T-helper 2 cell treated with Interferon-gamma antibody and Interleukin-4, amounts not matched to agents 5 μg/mL and 100 μg/mL, for 36 hours (primary cell): Measurements from ENCODE around the gene SLC7A6.

Experiments used
- DNase-seq: peaks from one replicate; pipeline ENCODE4 v3.0.0; 2021; ENCODE audit warnings: low spot score
- H3K27ac Mint-ChIP-seq: one replicate; pipeline ENCODE4 v1.8.0; 2021; ENCODE audit warnings: mild to moderate bottlenecking, mixed read lengths
- H3K27me3 Mint-ChIP-seq: one replicate; pipeline ENCODE4 v1.8.0; 2021; ENCODE audit warnings: low read depth, mixed read lengths
- H3K36me3 Mint-ChIP-seq: one replicate; pipeline ENCODE4 v1.8.0; 2021; ENCODE audit warnings: low read depth, mixed read lengths
- H3K4me1 Mint-ChIP-seq: one replicate; pipeline ENCODE4 v1.8.0; 2021; ENCODE audit warnings: low read depth, mixed read lengths
- H3K4me3 Mint-ChIP-seq: one replicate; pipeline ENCODE4 v1.8.0; 2022; ENCODE audit warnings: mild to moderate bottlenecking, moderate library complexity, mixed read lengths
- H3K9me3 Mint-ChIP-seq: one replicate; pipeline ENCODE4 v1.8.0; 2021; ENCODE audit warnings: mixed read lengths

SLC7A6 gene

DNA sequence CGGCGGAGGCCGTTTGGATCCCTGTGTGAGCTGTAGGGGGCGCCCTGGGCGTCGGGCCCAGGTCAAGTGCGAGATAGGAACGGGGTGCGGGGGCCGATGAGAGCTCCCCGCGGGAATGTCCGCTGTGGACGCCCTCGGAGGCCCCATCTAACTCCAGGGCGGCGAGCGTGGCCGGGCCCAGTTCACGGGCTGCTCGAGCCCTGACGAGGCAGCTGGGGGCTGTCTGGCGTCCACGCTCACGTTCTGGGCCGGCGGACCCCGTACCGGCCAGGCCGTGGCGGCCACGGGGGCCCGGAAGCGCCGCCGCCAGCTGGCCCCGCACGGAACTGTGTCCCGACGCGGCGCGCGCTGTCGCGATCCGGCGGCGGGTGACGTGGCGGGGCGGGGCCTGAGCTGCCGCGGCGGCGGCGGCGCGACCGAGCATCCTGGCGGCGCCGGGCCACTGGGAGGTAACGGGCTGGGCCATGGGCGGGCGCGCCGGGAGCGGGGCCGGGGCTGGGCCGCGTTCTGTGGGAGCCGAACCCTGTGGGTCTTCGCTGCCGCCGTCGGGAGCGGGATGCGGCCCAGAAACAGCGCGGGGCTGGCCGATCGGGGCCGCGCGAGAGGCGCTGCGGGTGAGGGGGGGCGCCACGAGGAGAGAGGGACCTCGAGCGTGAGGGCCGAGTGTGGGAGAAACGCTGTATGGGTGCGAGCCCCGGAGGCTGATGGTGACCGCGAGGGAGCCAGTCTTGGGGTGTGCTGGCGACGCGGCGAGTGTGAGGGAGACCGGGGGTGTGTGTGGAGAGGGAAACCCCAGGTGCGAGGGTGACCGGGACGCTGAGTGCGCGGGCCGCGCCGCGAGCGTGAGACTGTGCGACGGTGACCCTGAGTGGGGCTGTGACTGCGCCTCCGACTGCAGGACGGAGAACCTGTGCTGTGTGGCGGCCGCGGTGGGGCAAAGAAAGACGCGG is at the start of gene SLC7A6:
TSS of gene SLC7A6 (plus strand) at position 399 of the 950 bp plus-strand sequence. CDS start 10,201 bp downstream, outside the sequence.
- Mint-ChIP-seq H3K36me3 (peaks cover 17% of the 10 kb centered on the region), H3K4me1 (peaks cover 44% of the 10 kb centered on the region), H3K27ac (peak within 1 kb of the TSS; percentile 97), H3K4me3 (peak within 1 kb of the TSS; percentile 93), H3K27me3 (no peaks in the 10 kb centered on the region), H3K9me3 (no peaks in the 10 kb centered on the region)
- peak; percentile 88 for DNase-seq

DNA sequence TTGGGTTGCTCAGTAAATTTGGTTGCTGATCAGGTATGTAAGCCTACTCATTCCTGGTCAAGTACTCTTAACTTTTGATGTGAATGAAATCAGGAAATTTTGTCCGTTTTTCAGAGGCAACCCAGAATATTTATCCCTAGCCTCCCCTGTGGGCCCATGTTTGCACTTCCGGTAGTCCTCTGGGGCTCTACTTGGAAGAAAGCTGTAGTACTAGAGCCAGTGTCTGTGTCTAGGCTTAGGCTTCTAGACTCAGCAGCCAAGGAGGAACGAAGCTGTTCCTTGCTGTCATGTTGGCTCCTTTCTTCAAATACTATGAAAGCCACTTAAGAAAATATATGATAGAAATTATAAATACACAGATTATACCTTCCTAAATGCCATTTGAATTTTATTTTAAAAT is 49.6 kb upstream of the SLC7A6 start:
- H3K27ac Mint-ChIP-seq: no peak overlapping the region
- H3K4me3 Mint-ChIP-seq: no peak overlapping the region
- H3K36me3 Mint-ChIP-seq: peaks cover 43% of the 10 kb centered on the region
- H3K4me1 Mint-ChIP-seq: peaks cover 24% of the 10 kb centered on the region
- H3K9me3 Mint-ChIP-seq: no peaks in the 10 kb centered on the region
- no peaks in the 10 kb centered on the region for H3K27me3 Mint-ChIP-seq
- no peak for DNase-seq

DNA sequence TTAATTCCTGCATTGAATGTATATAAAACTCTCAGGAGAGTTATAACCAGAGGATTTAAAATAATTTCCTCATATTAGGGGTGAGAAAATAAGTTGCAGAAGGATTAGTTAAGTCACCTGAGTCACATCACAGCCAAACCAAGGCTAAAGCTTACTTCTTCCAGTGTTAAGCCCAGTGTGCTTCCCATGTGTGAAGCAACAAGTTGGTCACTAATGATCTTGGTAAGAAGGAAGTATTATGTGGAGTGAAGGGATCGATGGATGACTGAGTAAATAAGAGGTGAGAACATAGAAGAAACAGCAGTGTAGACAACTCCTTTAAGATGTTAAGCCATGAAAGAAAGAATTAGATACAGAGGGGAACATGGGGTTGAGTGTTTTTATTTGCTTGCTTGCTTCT is 49.0 kb upstream of the SLC7A6 start:
- Mint-ChIP-seq H3K4me3 (no peak overlapping the region), H3K27me3 (no peaks in the 10 kb centered on the region), H3K27ac (peak overlapping the region; percentile 47), H3K36me3 (peaks cover 47% of the 10 kb centered on the region), H3K9me3 (no peaks in the 10 kb centered on the region), H3K4me1 (peaks cover 23% of the 10 kb centered on the region)
- DNase-seq: no peak

DNA sequence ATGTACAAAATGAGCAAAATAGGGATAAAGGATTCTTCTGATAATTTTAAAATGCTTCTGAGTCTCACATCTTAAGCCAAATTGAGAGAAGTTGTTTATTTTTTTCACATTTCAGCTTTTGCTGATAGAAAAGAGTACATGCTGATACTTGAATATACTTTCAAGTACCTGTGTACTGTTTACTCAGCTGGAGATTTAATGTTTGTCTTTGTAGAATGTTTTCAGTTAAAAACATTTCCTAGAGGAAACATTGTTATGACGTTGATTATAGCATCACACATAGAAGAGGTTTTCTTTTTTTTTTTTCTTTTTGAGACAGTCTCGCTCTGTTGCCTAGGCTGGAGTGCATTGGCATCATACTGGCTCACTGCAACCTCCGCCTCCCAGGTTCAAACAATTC is 48.1 kb upstream of the SLC7A6 start:
- peaks cover 43% of the 10 kb centered on the region for H3K36me3 Mint-ChIP-seq
- no peaks in the 10 kb centered on the region for H3K9me3 Mint-ChIP-seq
- H3K27ac Mint-ChIP-seq: no peak overlapping the region
- no peak for DNase-seq
- H3K27me3 Mint-ChIP-seq: no peaks in the 10 kb centered on the region
- H3K4me3 Mint-ChIP-seq: no peak overlapping the region
- peaks cover 15% of the 10 kb centered on the region for H3K4me1 Mint-ChIP-seq

DNA sequence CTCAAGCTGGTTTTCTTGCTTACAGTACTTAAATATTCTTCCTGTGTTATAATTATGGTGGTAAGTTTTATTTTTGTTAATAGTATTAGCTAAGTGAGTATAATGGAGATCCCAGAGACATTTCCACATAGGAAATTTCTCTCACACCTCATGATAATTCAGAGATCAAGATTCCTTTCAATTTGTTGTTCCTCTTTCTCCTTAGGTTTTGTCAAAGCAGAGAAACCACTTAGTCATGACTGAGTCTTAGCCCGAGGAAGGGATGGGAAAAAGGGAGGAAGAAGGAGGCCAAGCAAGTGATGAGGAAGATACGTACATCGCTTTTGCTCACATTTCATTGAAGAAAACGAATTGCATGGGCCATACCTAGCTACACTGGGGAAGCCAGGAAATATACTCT is 46.8 kb upstream of the SLC7A6 start:
- no peak for DNase-seq
- Mint-ChIP-seq H3K4me1 (peaks cover 5% of the 10 kb centered on the region), H3K27me3 (no peaks in the 10 kb centered on the region), H3K36me3 (peaks cover 44% of the 10 kb centered on the region), H3K4me3 (no peak overlapping the region), H3K27ac (no peak overlapping the region), H3K9me3 (no peaks in the 10 kb centered on the region)

DNA sequence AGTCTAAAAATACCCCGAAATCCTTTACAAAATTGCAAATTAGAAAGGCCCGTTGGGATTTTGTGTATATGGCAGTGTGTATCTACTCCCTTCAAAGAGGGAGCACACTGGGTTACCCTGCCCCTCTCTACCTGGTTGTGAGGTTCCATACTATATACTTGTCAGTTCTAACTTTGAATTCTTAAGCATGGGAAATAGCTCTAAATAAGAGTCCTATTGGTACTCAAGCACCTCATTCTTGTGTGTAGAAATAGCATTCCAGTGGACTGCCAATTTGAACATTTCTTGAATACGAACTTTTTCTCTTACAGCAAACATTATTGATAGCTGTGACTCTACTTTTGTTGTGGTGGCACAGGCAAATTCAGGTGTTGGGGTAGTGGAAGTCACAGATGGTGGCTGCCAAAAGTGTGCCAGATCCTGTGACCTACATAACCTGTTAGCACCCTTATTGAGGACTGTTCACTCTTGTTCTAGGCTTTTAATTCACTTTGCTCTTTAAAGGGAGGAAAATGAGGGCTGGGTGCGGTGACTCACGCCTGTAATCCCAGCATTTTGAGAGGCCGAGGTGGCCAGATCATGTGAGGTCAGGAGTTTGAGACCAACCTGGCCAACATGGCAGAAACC is 44.5 kb upstream of the SLC7A6 start:
- H3K4me3 Mint-ChIP-seq: no peak overlapping the region
- DNase-seq: no peak
- no peak overlapping the region for H3K27ac Mint-ChIP-seq

DNA sequence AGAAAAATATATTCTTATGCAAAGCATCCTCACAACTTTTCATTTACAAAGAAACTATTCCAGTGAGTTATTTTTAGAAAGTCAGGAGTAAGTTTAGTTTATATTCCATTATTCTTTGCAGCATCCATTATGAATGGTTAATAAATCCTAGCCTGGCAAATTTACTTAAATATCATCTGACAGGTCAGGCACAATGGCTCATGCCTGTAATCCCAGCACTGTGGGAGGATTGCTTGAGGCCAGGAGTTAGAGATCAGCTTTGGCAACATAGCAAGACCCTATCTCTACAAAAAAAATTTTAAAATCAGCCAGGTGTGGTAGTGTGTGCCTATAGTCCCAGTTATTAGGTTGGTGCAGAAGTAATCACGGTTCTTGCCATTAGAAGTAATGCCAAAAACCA is 41.3 kb upstream of the SLC7A6 start:
- Mint-ChIP-seq H3K27ac (no peak overlapping the region), H3K27me3 (no peaks in the 10 kb centered on the region), H3K4me1 (peaks cover 27% of the 10 kb centered on the region), H3K4me3 (no peak overlapping the region), H3K9me3 (no peaks in the 10 kb centered on the region), H3K36me3 (peaks cover 45% of the 10 kb centered on the region)
- no peak for DNase-seq

More for the DNA sequence above, 44.5 kb upstream of the SLC7A6 start:
- Mint-ChIP-seq H3K36me3 (peaks cover 44% of the 10 kb centered on the region), H3K27me3 (no peaks in the 10 kb centered on the region), H3K9me3 (no peaks in the 10 kb centered on the region), H3K4me1 (peaks cover 4% of the 10 kb centered on the region)

DNA sequence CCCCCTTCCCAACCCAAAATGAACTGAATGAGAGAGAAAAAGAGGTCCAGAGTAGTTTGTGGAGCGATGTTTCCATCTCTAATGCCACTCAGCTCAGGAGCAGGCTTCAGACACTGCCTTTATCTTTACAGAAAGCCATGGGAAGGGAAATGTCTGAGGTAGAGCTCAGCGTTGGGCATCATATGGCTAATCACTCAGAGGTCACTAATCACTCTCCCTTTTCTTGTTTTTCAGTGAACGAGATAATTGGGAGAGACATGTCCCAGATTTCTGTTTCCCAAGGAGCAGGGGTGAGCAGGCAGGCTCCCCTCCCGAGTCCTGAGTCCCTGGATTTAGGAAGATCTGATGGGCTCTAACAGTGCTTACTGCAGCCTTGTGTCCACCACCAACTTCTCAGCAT is 38.2 kb upstream of the SLC7A6 start:
- no peaks in the 10 kb centered on the region for H3K27me3 Mint-ChIP-seq
- H3K27ac Mint-ChIP-seq: peak overlapping the region; percentile 23
- H3K4me1 Mint-ChIP-seq: peaks cover 37% of the 10 kb centered on the region
- no peak overlapping the region for H3K4me3 Mint-ChIP-seq
- no peaks in the 10 kb centered on the region for H3K9me3 Mint-ChIP-seq
- no peak for DNase-seq
- H3K36me3 Mint-ChIP-seq: peaks cover 47% of the 10 kb centered on the region

DNA sequence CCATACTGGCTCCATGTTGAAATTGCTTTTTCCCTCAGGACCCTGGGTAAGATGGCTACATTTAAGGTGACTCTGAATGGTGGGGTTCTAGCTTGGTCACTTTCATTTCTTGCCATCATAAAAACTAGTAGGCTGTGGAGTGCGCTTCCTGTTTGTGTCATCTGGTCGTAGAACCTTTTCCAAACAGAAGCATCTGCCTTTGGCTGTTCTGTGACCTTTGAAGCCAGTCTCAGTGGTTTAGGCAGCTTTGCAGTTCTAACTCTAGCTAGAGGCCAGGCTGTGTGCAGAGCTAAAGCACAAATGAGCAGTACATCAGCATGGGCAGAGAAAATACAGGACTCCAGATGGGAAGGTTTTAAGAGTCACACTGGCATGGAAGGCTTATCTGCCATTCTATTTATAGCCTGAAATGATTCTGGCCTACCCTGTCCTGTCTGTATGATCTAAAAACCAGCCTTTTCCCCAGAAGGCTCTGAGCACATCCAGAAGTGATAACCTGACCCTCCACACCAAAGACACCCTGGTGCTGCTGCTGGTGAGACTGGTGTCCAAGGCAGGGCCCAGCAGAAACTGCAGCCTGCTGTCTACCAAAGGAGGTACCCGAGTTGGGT is 37.0 kb upstream of the SLC7A6 start:
- H3K36me3 Mint-ChIP-seq: peaks cover 44% of the 10 kb centered on the region
- peak overlapping the region; percentile 70 for H3K27ac Mint-ChIP-seq
- H3K27me3 Mint-ChIP-seq: no peaks in the 10 kb centered on the region
- DNase-seq: peak; percentile 49
- H3K4me3 Mint-ChIP-seq: peak overlapping the region; percentile 38
- peaks cover 37% of the 10 kb centered on the region for H3K4me1 Mint-ChIP-seq
- H3K9me3 Mint-ChIP-seq: no peaks in the 10 kb centered on the region

DNA sequence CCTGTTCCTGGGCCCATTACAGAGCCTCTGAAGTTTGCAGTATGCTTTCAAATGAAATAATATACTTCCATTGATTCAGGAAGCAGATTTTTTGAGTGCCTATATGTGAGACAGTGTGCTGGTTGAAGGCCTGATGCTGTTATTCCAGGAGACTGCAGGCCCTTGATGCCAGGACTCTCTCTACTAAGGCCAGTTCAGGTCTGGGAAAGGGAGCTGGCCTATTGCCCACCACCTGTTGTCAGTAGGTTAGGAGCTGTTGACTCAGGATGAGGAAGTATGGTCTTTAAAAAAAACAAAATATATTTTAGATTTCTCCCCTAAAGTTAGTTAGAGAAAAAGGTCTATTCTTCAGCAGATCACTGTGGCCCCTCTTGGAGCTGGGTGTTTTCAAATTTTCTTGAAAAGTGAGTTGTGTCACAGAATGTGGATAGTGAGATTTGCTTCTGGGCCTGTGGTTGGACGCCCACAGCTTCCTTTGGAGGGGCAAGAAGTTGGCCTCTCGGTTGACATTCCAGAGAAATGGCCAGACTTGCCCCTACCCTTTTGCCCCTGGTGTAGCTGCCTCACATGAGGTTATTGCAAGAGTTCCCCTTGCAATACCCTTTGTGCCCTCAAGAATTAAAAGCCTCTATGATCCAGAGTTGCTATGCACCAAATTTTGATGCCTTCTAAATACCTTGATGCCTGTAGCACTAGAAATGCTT is 36.3 kb upstream of the SLC7A6 start:
- Mint-ChIP-seq H3K4me3 (peak overlapping the region; percentile 9), H3K9me3 (no peaks in the 10 kb centered on the region), H3K36me3 (peaks cover 38% of the 10 kb centered on the region), H3K27me3 (no peaks in the 10 kb centered on the region), H3K4me1 (peaks cover 34% of the 10 kb centered on the region), H3K27ac (peak overlapping the region; percentile 70)
- no peak for DNase-seq

DNA sequence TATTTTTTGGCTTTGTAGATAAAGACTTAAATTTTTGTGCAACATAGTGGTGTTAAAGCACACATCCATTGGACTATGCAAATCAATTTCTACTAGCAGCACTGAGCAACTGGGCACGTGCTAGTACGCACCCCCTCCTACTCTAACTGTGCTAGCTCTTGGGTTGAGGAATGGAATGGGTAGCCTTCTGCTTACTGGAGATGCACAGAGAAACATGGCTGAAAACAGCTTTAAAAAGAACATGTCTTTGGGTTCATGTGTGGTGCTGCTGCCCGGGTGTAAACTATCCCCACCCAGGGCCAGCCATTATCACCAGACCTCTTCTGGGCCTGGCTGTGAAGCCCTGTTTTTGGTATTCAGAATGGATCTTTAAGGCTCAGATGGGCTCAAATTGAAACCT is 35.7 kb upstream of the SLC7A6 start:
- H3K27me3 Mint-ChIP-seq: no peaks in the 10 kb centered on the region
- H3K4me1 Mint-ChIP-seq: peaks cover 34% of the 10 kb centered on the region
- no peak overlapping the region for H3K4me3 Mint-ChIP-seq
- H3K36me3 Mint-ChIP-seq: peaks cover 38% of the 10 kb centered on the region
- H3K27ac Mint-ChIP-seq: no peak overlapping the region
- DNase-seq: no peak
- H3K9me3 Mint-ChIP-seq: no peaks in the 10 kb centered on the region

DNA sequence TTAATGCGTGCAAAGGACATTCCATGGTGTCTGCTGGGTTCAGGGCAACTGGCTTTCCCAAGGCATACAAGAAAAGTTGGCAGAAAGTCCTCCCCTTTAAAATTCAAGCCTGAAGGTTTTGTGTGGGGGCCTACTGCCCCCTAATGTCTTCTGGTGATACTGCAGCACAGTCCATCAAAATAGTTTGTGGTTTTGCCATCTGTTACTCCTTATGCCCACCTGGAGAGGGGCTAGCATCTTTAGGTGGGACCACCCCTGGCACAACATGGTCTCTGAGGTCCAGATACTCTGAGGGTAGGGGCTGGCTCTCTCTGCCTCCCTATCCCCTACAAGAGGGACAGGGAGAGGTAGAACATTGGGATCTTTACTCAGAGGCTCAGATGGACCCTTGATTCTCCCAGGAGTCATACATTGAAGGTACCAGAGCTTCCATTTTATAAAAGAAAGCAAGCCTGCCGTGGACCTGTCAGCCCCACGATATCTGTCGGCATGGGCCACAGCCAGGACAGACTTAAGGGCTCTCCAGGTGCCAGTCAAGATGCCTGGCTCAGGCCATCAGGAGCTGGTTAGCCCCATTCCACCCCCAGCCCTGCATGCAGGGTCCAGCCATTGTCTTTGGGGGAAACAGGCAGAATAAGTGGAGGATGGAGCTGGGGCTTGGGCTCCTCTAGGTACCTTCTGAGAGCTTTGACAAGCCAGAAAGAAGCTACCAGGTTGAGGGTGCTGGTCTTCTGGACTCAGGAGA is 34.7 kb upstream of the SLC7A6 start:
- Mint-ChIP-seq H3K27ac (no peak overlapping the region), H3K9me3 (no peaks in the 10 kb centered on the region), H3K27me3 (no peaks in the 10 kb centered on the region), H3K4me3 (no peak overlapping the region), H3K4me1 (peaks cover 34% of the 10 kb centered on the region), H3K36me3 (peaks cover 36% of the 10 kb centered on the region)
- peak; percentile 36 for DNase-seq

DNA sequence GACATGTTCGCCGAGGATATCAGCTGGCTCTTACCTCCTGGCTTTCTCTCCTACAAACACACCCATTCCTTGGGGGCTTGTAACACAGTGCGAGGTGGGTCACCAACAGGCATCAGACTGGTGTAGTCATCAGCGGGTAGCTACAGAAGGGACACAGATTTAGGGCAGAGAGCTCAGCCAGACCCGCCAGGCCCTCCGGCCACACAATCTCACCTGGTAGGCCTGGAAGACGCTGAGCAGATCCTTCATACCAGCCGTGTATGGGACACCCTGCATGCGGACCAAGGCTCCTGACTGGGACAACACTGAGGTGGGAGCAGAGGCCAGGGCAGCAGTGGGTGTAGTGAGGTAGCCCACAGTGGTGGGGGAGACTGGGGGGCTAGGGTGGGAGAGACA is 34.2 kb upstream of the SLC7A6 start:
- peaks cover 35% of the 10 kb centered on the region for H3K36me3 Mint-ChIP-seq
- no peaks in the 10 kb centered on the region for H3K27me3 Mint-ChIP-seq
- no peak overlapping the region for H3K4me3 Mint-ChIP-seq
- H3K27ac Mint-ChIP-seq: no peak overlapping the region
- no peaks in the 10 kb centered on the region for H3K9me3 Mint-ChIP-seq
- DNase-seq: no peak
- H3K4me1 Mint-ChIP-seq: peaks cover 34% of the 10 kb centered on the region
